Panc1 (cell line): ENCODE results near the gene FAM81B. TPM values are rescaled to one million over a fixed set of nuclear protein-coding genes. Genes with fewer than 3 reads are reported as not detected.

Experiments used
- ATAC-seq: fragments of 200-7000 bp; cut with Tn5 transposase; 2 replicates; pipeline ENCODE4 v1.9.1; 2020; ENCODE audit warnings: mild to moderate bottlenecking, moderate library complexity
- BruUV-seq: library from RNA; stranded (reverse); fragments of 400-500 nt; replicated peaks from 2 replicates; lab custom pipeline; 2021; lab: Mats Ljungman, UMichigan
- CTCF ChIA-PET: fragments of 300-600 bp; sonication (Branson Sonifier 250); formaldehyde crosslinking; loops from one replicate; lab custom pipeline; 2022; ENCODE audit warnings: antibody characterized with exemption; lab: Charles Lee
- POLR2A ChIA-PET: fragments of 300-600 bp; sonication (Branson Sonifier 250); formaldehyde crosslinking; loops from one replicate; lab custom pipeline; 2022; ENCODE audit warnings: antibody characterized with exemption; lab: Charles Lee
- DNase-seq: peaks from one replicate; pipeline ENCODE4 v3.0.0-alpha.2; 2010; ENCODE audit warnings: low read depth, low spot score
- H3K27ac ChIP-seq: 2 replicates; pipeline ENCODE4 v1.5.1; 2011; ENCODE audit warnings: mild to moderate bottlenecking, low read length, inconsistent platforms
- H3K27me3 ChIP-seq: fragments of 200-500 bp; sonication (Bioruptor generic); 2 replicates; pipeline ENCODE4 v1.6.0; 2014; ENCODE audit warnings: low read length, inconsistent platforms; ENCODE audit not compliant: control insufficient read depth, insufficient read depth
- H3K36me3 ChIP-seq: fragments of 200-500 bp; sonication (Bioruptor generic); 2 replicates; pipeline ENCODE4 v1.5.1; 2014; ENCODE audit warnings: inconsistent platforms, mild to moderate bottlenecking, low read length, moderate library complexity; ENCODE audit not compliant: control insufficient read depth, insufficient read depth
- H3K4me1 ChIP-seq: 2 replicates; pipeline ENCODE4 v1.5.1; 2011; ENCODE audit warnings: inconsistent platforms, mild to moderate bottlenecking, low read length, moderate library complexity; ENCODE audit not compliant: control insufficient read depth, insufficient read depth
- H3K4me3 ChIP-seq, 2 experiments: 2 replicates each; pipeline ENCODE4 v1.5.1; 2011 to 2012; ENCODE audit warnings: low read depth in 2 of 2, low read length in 2 of 2, mild to moderate bottlenecking in 2 of 2, inconsistent platforms in 1 of 2, moderate library complexity in 1 of 2
- H3K9me3 ChIP-seq: fragments of 200-500 bp; sonication (Bioruptor generic); 2 replicates; pipeline ENCODE4 v1.5.1; 2014; ENCODE audit warnings: low read depth, mild to moderate bottlenecking, inconsistent platforms, low read length, moderate library complexity; ENCODE audit not compliant: control insufficient read depth, insufficient read depth
- CTCF ChIP-seq: fragments of 450-650 bp; IDR thresholded peaks from 2 replicates; pipeline ENCODE4 v1.5.1; 2017; ENCODE audit warnings: mild to moderate bottlenecking
- POLR2AphosphoS5 ChIP-seq: IDR thresholded peaks from 2 replicates; pipeline ENCODE4 v1.6.1; 2012; ENCODE audit warnings: mild to moderate bottlenecking, low read depth, low read length, moderate library complexity
- SIN3A ChIP-seq: IDR thresholded peaks from 2 replicates; pipeline ENCODE4 v1.6.1; 2012; ENCODE audit warnings: low read depth, mild to moderate bottlenecking, low read length, moderate library complexity, borderline replicate concordance; ENCODE audit not compliant: insufficient read depth
- TCF7L2 ChIP-seq: IDR thresholded peaks from 2 replicates; pipeline ENCODE4 v1.6.1; 2011; ENCODE audit warnings: mild to moderate bottlenecking, low read depth, low read length, inconsistent platforms
- in situ Hi-C: cut with HindIII; loops from 2 replicates; pipeline ENCODE4 v1.10.0; 2016; ENCODE audit warnings: low sequenced_read_pairs, low pct_unique_long_range_greater_than_20kb
- intact Hi-C: fragments of 100-400 bp; cut with micrococcal nuclease; formaldehyde crosslinking; loops from one replicate; pipeline ENCODE4 v1.10.0; 2022; ENCODE audit not compliant: unreplicated experiment
- total RNA-seq: library from RNA; stranded (reverse); gene quantifications from one replicate; pipeline ENCODE4 v1.2.1, GENCODE V29; 2021; ENCODE audit not compliant: unreplicated experiment
- TF ChIP-seq, protein P1 (sequence below), 2 experiments: IDR thresholded peaks; 2 replicates each; pipeline ENCODE4 v1.6.1; 2011 to 2012; ENCODE audit warnings: low read depth in 2 of 2, control low read depth in 1 of 2, low read length in 1 of 2, mild to moderate bottlenecking in 1 of 2, moderate library complexity in 1 of 2; ENCODE audit not compliant: insufficient read depth in 1 of 2

Gene FAM81B
- total RNA-seq, 1 experiment from 2014 or later = not detected

DNA sequence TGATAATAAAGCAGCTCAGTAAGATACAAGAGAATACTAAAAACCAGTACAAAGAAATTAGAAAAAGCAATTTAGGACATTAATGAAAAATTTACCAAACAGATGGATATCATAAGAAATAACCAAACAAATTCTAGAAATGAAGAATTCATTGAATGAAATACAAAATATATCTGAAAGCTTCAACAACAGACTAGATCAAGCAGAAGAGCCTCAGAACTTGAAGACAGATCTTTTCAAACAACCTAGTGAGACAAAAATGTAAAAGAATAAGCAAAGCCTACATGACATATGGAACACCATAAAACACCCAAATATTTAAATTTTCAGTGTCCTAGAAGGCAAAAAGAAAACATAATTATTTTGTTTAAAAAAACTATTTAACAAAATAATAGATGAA is 96.7 kb downstream of the FAM81B start:
- ChIA-PET CTCF (interaction anchor here (0.6 kb wide), 1 partner anchor 720 kb away, joined by 6 read pairs; no protein-coding TSS in a partner anchor), POLR2A (no interaction called here)
- intact Hi-C loops = no loop called here
- Histone ChIP-seq H3K9me3 (peaks cover 9% of the 10 kb centered on the region; the same call in 1 of the 2 replicates), H3K36me3 (peaks cover 34% of the 10 kb centered on the region), H3K27ac (no peak overlapping the region), H3K27me3 (no peaks in the 10 kb centered on the region), H3K4me3 (no peak overlapping the region), H3K4me1 (no peaks in the 10 kb centered on the region)
- no TSS peak for BruUV-seq
- no peak for DNase-seq
- no peak for ATAC-seq
- in situ Hi-C loops = no loop called here
- TF ChIP-seq POLR2AphosphoS5 (no peak), SIN3A (no peak), CTCF (no peak), TCF7L2 (no peak)
- TF ChIP-seq, protein P1, sequence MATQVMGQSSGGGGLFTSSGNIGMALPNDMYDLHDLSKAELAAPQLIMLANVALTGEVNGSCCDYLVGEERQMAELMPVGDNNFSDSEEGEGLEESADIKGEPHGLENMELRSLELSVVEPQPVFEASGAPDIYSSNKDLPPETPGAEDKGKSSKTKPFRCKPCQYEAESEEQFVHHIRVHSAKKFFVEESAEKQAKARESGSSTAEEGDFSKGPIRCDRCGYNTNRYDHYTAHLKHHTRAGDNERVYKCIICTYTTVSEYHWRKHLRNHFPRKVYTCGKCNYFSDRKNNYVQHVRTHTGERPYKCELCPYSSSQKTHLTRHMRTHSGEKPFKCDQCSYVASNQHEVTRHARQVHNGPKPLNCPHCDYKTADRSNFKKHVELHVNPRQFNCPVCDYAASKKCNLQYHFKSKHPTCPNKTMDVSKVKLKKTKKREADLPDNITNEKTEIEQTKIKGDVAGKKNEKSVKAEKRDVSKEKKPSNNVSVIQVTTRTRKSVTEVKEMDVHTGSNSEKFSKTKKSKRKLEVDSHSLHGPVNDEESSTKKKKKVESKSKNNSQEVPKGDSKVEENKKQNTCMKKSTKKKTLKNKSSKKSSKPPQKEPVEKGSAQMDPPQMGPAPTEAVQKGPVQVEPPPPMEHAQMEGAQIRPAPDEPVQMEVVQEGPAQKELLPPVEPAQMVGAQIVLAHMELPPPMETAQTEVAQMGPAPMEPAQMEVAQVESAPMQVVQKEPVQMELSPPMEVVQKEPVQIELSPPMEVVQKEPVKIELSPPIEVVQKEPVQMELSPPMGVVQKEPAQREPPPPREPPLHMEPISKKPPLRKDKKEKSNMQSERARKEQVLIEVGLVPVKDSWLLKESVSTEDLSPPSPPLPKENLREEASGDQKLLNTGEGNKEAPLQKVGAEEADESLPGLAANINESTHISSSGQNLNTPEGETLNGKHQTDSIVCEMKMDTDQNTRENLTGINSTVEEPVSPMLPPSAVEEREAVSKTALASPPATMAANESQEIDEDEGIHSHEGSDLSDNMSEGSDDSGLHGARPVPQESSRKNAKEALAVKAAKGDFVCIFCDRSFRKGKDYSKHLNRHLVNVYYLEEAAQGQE (IDR thresholded peaks at IDR 0.05; ENCODE audit: insufficient read depth in 1 of 2, low read depth in 2 of 2, low read length in 1 of 2) = no peak

Other genes with a start within 250 kb of the FAM81B start
- 39.8 TPM for gene MCTP1, start 106.3 kb upstream of the FAM81B start, total RNA-seq
- gene SKIC3, start 163.6 kb downstream of the FAM81B start, total RNA-seq = 69.1 TPM
- 13.7 TPM for gene ARSK, start 163.7 kb downstream of the FAM81B start, total RNA-seq
- 0.54 TPM for gene GPR150, start 228.7 kb downstream of the FAM81B start, total RNA-seq